GM19463 (cell line): ENCODE results near the gene TCEAL4.

Experiments used
- ATAC-seq: cut with Tn5 transposase; IDR thresholded peaks from one replicate; pipeline ENCODE4 v1.9.1; 2021; ENCODE audit warnings: mild to moderate bottlenecking, moderate library complexity; ENCODE audit not compliant: unreplicated experiment

The TCEAL4 gene

GRCh38 chrX:103585411-103586313, at the start of gene TCEAL4:
Gene TCEAL4 (plus strand): TSS chrX:103585515. CDS start chrX:103586676, 1,161 bp downstream.
- ATAC-seq, result peak; percentile 85

GRCh38 chrX:103536071-103536470, 49.2 kb upstream of the TCEAL4 start:
- ATAC-seq, result no peak

- ATAC-seq, result no peak
These were observed 48.6 kb upstream of the TCEAL4 start for GRCh38 chrX:103536732-103537131.

- no peak for ATAC-seq
These were observed 47.4 kb upstream of the TCEAL4 start for GRCh38 chrX:103537871-103538387.

GRCh38 chrX:103538728-103539127, 46.6 kb upstream of the TCEAL4 start:
- ATAC-seq, result no peak

GRCh38 chrX:103539695-103540094, 45.6 kb upstream of the TCEAL4 start:
- no peak for ATAC-seq

GRCh38 chrX:103540145-103540544, 45.2 kb upstream of the TCEAL4 start:
- no peak for ATAC-seq

- no peak for ATAC-seq
These were observed 35.4 kb upstream of the TCEAL4 start for GRCh38 chrX:103549916-103550315.

- ATAC-seq, result no peak
These were observed 34.8 kb upstream of the TCEAL4 start for GRCh38 chrX:103550415-103551051.

- ATAC-seq, result no peak
These were observed 33.1 kb upstream of the TCEAL4 start for GRCh38 chrX:103552236-103552635.

- ATAC-seq, result peak; percentile 95
These were observed 30.5 kb upstream of the TCEAL4 start for GRCh38 chrX:103554687-103555424.

GRCh38 chrX:103556963-103557612, 28.2 kb upstream of the TCEAL4 start:
- no peak for ATAC-seq

GRCh38 chrX:103560256-103560655, 25.1 kb upstream of the TCEAL4 start:
- no peak for ATAC-seq

- ATAC-seq, result no peak
These were observed 22.5 kb upstream of the TCEAL4 start for GRCh38 chrX:103562801-103563200.

- ATAC-seq, result peak; percentile 42
These were observed 20.1 kb upstream of the TCEAL4 start for GRCh38 chrX:103565197-103565596.

- ATAC-seq, result peak; percentile 50
These were observed 19.6 kb upstream of the TCEAL4 start for GRCh38 chrX:103565752-103566151.

GRCh38 chrX:103571121-103571520, 14.2 kb upstream of the TCEAL4 start:
- ATAC-seq, result no peak

- ATAC-seq, result no peak
These were observed 13.6 kb upstream of the TCEAL4 start for GRCh38 chrX:103571726-103572125.

- no peak for ATAC-seq
These were observed 12.1 kb upstream of the TCEAL4 start for GRCh38 chrX:103573202-103573601.

GRCh38 chrX:103584596-103584995, 719 bp upstream of the TCEAL4 start:
- no peak for ATAC-seq

- peak; percentile 29 for ATAC-seq
These were observed 965 bp downstream of the TCEAL4 start for GRCh38 chrX:103586314-103586646.
